WERI-Rb-1 (cell line): ENCODE data around the gene BANF2.

Experiments used
- DNase-seq: peaks from one replicate; pipeline ENCODE4 v3.0.0-alpha.2; 2020
- H3K27ac ChIP-seq: fragments of 250-450 bp; sonication (Bioruptor Pico); 2 replicates; pipeline ENCODE4 v1.5.1; 2020; ENCODE audit warnings: mild to moderate bottlenecking, moderate library complexity
- H3K27me3 ChIP-seq: fragments of 250-450 bp; sonication (Bioruptor Pico); 2 replicates; pipeline ENCODE4 v1.5.1; 2021; ENCODE audit warnings: mild to moderate bottlenecking, low read depth, moderate library complexity; ENCODE audit not compliant: insufficient read depth, severe bottlenecking
- H3K36me3 ChIP-seq: fragments of 250-450 bp; sonication (Bioruptor Pico); 2 replicates; pipeline ENCODE4 v1.5.1; 2020; ENCODE audit warnings: mild to moderate bottlenecking, moderate library complexity
- H3K4me3 ChIP-seq: 2 replicates; pipeline ENCODE4 v1.5.1; 2011; ENCODE audit warnings: low read depth, mild to moderate bottlenecking, control low read depth, low read length
- H3K9me3 ChIP-seq: fragments of 250-450 bp; sonication (Bioruptor Pico); 2 replicates; pipeline ENCODE4 v1.5.1; 2021; ENCODE audit warnings: mild to moderate bottlenecking, moderate library complexity; ENCODE audit not compliant: severe bottlenecking
- TF ChIP-seq, protein P1 (sequence below): IDR thresholded peaks from 2 replicates; pipeline ENCODE4 v1.5.1; 2011; ENCODE audit warnings: low read depth, mild to moderate bottlenecking, control low read depth, inconsistent platforms, low read length

The BANF2 gene

DNA sequence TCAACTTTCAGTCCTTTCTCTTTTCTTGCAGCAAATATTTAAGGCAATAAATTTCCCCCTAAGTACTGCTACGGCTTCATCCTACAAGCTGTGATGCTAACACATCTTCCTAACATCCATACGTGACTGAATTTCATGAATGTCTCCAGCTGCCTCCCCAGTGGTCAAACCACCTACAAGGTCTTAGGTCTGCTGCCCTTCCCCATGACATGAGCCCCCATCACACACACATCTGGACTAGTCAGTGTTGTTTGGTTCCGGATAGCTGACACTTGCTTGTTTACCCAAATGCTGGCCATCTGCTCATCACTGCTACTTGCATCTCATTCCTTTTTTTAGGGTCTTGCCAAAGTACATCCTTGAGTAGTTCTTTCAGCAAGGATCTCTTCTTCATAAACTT is 32.3 kb upstream of the BANF2 start:
- Histone ChIP-seq H3K27me3 (no peaks in the 10 kb centered on the region), H3K4me3 (no peak overlapping the region), H3K27ac (no peak overlapping the region), H3K36me3 (no peaks in the 10 kb centered on the region), H3K9me3 (no peaks in the 10 kb centered on the region)
- DNase-seq, result no peak
- TF ChIP-seq, protein P1, sequence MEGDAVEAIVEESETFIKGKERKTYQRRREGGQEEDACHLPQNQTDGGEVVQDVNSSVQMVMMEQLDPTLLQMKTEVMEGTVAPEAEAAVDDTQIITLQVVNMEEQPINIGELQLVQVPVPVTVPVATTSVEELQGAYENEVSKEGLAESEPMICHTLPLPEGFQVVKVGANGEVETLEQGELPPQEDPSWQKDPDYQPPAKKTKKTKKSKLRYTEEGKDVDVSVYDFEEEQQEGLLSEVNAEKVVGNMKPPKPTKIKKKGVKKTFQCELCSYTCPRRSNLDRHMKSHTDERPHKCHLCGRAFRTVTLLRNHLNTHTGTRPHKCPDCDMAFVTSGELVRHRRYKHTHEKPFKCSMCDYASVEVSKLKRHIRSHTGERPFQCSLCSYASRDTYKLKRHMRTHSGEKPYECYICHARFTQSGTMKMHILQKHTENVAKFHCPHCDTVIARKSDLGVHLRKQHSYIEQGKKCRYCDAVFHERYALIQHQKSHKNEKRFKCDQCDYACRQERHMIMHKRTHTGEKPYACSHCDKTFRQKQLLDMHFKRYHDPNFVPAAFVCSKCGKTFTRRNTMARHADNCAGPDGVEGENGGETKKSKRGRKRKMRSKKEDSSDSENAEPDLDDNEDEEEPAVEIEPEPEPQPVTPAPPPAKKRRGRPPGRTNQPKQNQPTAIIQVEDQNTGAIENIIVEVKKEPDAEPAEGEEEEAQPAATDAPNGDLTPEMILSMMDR, result no peak

DNA sequence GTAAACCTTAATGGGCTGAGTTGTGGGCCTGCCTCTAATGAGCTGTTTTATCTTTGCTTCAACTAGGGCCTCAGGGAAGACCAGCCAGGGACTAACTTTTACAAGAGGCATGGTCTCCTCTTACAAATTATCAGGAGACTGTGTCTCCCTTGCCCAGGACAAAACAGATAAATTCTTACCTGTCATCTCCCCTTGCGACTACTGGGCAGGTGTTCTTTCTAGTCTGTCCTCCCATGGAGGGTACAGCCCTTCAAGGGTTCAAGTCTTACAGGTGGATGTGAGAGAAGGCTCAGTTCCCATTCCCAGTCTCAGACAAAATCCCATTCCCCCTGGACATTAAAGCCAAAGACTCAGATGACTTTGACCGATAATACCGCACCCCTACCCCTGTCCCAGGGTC is 31.3 kb upstream of the BANF2 start:
- H3K4me3 ChIP-seq, result no peak overlapping the region
- no peaks in the 10 kb centered on the region for H3K27me3 ChIP-seq
- no peaks in the 10 kb centered on the region for H3K9me3 ChIP-seq
- no peaks in the 10 kb centered on the region for H3K36me3 ChIP-seq
- TF ChIP-seq, protein P1, result no peak
- DNase-seq, result no peak
- no peak overlapping the region for H3K27ac ChIP-seq

DNA sequence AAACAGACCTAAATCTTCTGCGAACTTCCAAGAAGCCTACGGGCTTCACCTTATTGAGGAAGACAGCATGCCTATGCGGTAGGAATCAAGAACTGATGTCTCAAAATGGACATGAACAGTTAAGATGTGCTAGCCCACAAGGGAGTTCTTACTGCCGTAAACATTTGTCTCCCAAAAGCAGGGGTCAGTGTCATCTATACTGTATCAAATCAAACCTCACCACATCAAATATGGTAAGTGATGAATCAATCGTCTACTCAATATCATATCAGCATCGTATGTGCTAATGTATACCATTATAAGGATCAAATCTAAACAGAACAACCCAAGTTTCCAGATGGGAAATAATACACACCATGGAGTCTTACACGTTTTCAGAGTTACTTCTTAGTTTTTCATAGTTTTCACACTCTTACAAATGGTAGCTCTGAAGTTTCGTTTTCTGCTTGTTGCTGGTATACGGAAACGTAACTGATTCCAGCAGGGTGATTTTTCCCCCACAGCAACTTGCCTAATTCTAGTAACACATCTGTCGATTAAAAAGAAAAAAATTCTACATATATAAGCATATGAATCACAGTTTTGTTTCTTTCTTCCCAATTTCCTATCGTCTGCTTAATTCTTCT is 30.3 kb upstream of the BANF2 start:
- H3K27me3 ChIP-seq, result no peaks in the 10 kb centered on the region
- no peak overlapping the region for H3K27ac ChIP-seq
- TF ChIP-seq, protein P1, result no peak
- no peaks in the 10 kb centered on the region for H3K9me3 ChIP-seq
- H3K4me3 ChIP-seq, result no peak overlapping the region
- no peaks in the 10 kb centered on the region for H3K36me3 ChIP-seq
- no peak for DNase-seq

DNA sequence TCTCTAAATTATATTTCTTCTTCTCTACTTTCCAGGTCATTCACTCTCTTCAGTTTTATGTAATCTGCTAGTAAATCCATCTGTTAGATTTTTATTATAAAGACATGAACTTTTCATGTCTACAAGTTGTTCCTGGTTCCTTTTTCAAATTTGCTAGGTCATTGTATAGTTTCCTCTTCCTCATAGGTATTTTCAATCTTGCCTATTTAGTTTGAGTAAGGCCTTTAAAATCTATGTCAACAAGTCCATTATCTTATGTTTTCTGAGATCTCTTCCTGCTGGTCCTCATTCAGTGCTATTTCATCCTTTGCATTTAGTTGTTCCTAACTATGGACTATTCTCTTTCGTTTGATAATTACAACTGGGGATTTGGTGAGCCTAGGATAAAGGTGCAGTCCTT is 28.8 kb upstream of the BANF2 start:
- Histone ChIP-seq H3K9me3 (no peaks in the 10 kb centered on the region), H3K27ac (no peak overlapping the region), H3K27me3 (no peaks in the 10 kb centered on the region), H3K36me3 (no peaks in the 10 kb centered on the region), H3K4me3 (no peak overlapping the region)
- TF ChIP-seq, protein P1, result no peak
- DNase-seq, result no peak

DNA sequence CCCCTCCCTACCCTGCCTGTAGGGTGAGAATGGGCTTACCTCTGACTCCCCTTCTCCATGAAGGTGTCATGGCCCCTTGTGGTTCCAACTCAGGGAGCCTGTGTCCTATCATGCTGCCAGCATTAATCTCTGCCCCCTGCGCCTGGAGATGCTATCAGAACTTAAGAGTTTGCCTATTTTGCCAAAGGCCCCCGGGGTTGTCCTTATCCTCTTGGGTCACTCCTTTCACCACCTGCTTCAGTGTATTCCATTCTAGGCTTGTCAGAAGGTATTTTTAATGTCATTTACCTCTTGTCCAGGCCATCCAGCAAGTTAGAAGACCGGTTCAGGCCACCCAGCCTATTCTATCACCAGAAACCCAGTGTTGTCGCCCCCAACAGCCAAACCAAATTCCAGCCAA is 28.2 kb upstream of the BANF2 start:
- no peaks in the 10 kb centered on the region for H3K36me3 ChIP-seq
- H3K27ac ChIP-seq, result no peak overlapping the region
- DNase-seq, result no peak
- TF ChIP-seq, protein P1, result no peak
- no peaks in the 10 kb centered on the region for H3K9me3 ChIP-seq
- no peaks in the 10 kb centered on the region for H3K27me3 ChIP-seq
- no peak overlapping the region for H3K4me3 ChIP-seq

DNA sequence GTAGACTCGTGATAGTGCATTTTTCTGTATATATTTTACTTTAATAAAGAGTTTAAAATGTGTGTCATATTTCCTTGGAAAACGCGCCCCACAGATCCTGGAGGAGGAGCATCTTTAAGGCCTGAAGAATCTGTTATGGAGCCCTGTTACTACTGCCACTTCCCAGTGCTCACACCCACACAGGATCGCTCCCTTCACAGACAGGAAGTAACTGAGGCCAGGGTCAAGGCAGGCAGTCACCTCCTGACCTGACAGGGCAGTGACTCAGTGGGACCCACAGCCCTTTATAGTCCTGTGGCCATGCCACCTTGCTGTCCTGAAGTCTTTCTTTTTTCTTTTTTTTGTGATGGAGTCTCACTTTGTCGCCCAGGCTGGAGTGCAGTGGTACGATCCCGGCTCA is 26.7 kb upstream of the BANF2 start:
- no peaks in the 10 kb centered on the region for H3K36me3 ChIP-seq
- H3K27ac ChIP-seq, result no peak overlapping the region
- no peak for DNase-seq
- TF ChIP-seq, protein P1, result no peak
- no peaks in the 10 kb centered on the region for H3K9me3 ChIP-seq
- H3K27me3 ChIP-seq, result no peaks in the 10 kb centered on the region
- H3K4me3 ChIP-seq, result no peak overlapping the region
